ENCODE results near the gene ZNF135. TPM values are rescaled to one million over a fixed set of nuclear protein-coding genes. Genes with fewer than 3 reads are reported as not detected.
A peak's percentile ranks its signal among the peaks of the same experiment; 100 is the strongest.

Gene ZNF135
- total RNA-seq, 1 donor from 2014 or later = 0.16 TPM

DNA sequence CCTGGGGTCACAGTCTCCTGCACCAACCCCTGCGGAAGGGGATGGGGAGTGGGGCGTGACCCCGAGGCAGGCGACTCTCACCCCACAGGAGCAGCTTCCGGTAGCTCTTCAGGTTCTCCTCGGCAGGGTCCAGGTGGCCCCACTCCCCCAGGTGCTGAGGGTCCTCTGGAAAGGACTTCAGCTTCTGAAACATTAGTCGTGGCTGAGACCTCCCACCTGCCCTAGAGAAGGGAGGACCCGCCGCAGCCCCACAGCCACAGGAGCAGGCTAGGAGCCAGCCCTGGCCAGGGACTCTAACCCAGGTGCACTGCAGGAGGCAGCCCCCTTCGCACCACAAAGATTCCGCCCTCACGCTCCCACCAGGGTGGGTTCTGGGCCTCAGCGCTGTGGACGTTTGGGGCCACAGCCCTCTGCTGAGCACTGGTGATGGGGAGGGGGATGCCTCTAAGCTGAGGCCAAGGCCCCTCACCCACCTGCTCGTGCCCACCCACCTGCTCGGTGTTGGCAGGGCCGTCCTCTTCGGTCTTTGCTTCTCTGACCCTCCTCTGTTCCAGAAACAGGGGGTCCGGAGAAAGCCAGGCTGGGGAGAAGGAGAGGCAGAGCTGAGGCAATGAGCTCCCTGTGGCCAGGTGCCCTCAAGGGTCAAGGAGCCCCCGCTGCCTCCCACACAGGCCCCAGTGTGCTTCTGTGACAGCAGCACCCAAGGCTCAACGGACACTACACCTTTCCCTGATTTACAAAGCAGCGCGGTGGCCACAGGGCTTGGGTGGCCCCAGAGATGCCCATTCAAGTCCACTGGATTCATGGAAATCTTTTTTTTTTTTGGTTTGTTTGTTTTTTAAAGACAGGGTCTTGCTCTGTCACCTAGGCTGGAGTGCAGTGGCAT, 28.0 kb downstream of the ZNF135 start:
- Mint-ChIP-seq H3K27ac (no peak overlapping the region), H3K9me3 (peaks cover 28% of the 10 kb centered on the region), H3K36me3 (ENCODE audit: low read depth) (peaks cover 1% of the 10 kb centered on the region), H3K27me3 (ENCODE audit: insufficient read depth) (no peaks in the 10 kb centered on the region), H3K4me1 (ENCODE audit: low read depth) (no peaks in the 10 kb centered on the region), H3K4me3 (no peak overlapping the region)
- intact Hi-C loops (cut with micrococcal nuclease) = no loop called here
- no peak for DNase-seq (ENCODE audit: low spot score)

DNA sequence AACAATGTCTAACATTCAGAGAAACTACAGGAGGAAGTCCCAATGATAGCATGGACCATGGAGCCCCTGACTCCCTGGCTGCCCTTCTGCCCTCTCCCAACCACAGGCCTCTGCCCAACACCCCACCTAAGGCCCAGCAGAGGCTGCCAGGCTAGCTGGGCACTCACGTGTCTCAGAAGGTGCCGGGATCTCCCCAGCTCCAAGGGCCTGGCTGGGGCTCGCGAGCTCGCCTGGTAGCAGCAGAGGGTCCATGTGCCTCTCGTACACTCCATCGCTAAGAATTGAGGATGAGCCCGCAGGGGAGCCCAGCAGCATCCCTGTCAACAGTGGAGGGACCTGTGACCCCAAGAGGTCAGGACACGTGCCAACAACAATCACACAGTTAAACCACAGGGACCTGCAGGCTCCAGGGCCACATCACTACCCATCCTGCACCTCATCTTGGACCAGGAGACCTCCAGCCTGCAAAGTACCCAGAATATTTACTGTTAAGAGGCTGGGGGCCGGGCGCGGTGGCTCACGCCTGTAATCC, 29.5 kb downstream of the ZNF135 start:
- DNase-seq (ENCODE audit: low spot score) = no peak
- H3K27ac Mint-ChIP-seq = no peak overlapping the region
- H3K4me1 Mint-ChIP-seq (ENCODE audit: low read depth) = no peaks in the 10 kb centered on the region
- no peaks in the 10 kb centered on the region for H3K27me3 Mint-ChIP-seq (ENCODE audit: insufficient read depth)
- peaks cover 1% of the 10 kb centered on the region for H3K36me3 Mint-ChIP-seq (ENCODE audit: low read depth)
- H3K4me3 Mint-ChIP-seq = no peak overlapping the region
- peaks cover 26% of the 10 kb centered on the region for H3K9me3 Mint-ChIP-seq
- intact Hi-C loops (cut with micrococcal nuclease) = no loop called here

DNA sequence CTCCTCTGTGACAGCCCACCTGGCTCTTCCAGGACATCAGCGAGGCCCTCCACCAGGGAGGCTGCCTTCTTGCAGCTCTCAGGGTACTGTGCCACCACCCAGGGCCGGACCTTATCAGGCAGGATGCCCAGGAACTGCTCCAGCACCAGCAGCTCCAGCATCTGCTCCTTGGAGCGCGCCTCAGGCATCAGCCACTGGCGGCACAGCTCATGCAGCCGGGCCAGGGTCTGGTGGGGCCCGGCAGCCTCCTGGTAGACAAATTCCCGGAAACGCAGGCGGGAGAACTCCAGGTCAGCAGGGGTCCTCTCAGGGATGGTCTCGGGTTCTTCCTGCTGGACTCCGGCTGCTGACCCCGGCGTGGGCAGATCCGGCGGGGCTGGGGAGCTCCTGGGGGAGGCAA, 30.8 kb downstream of the ZNF135 start:
- H3K4me1 Mint-ChIP-seq (ENCODE audit: low read depth) = no peaks in the 10 kb centered on the region
- no peak overlapping the region for H3K27ac Mint-ChIP-seq
- H3K36me3 Mint-ChIP-seq (ENCODE audit: low read depth) = peaks cover 1% of the 10 kb centered on the region
- intact Hi-C loops (cut with micrococcal nuclease) = no loop called here
- peaks cover 23% of the 10 kb centered on the region for H3K9me3 Mint-ChIP-seq
- no peak for DNase-seq (ENCODE audit: low spot score)
- H3K27me3 Mint-ChIP-seq (ENCODE audit: insufficient read depth) = no peaks in the 10 kb centered on the region
- H3K4me3 Mint-ChIP-seq = no peak overlapping the region

DNA sequence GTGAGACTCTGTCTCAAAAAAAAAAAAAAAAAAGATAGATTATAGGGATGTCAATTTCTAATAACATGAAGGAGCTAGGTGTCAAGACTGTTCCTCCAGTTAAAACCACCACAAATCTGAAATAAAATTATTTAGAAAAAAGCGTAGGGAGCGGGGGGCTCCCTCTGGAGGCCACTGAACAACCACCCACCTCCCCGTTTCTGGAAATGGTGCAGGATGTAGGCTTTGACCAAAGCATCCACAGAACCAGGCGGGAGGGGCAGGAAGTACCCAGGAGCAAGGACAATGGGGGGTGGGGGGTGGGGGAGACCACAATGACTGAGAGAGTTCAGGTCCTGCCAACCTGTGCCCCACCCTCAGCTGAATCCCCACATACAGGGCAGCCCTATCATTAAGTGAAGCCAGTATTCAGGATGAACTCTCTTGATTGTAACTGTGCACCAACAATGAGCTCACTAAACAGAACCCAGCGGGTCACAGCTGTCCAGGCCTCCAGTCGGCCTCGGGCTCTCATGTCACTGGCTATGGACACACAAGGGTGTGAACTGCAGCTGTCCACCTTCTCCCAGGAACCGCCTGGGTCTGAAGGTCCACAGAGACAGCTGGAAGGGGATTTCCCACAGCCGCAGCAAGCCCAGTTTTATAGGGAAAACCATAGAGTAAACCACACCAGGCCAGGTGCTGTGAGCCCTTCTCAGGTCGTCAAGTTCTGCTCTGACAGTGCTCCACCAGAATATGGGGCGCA, 32.3 kb downstream of the ZNF135 start:
- Mint-ChIP-seq H3K27me3 (ENCODE audit: insufficient read depth) (no peaks in the 10 kb centered on the region), H3K9me3 (peaks cover 27% of the 10 kb centered on the region), H3K36me3 (ENCODE audit: low read depth) (peaks cover 1% of the 10 kb centered on the region), H3K27ac (no peak overlapping the region), H3K4me1 (ENCODE audit: low read depth) (no peaks in the 10 kb centered on the region), H3K4me3 (no peak overlapping the region)
- intact Hi-C loops (cut with micrococcal nuclease) = no loop called here
- no peak for DNase-seq (ENCODE audit: low spot score)

DNA sequence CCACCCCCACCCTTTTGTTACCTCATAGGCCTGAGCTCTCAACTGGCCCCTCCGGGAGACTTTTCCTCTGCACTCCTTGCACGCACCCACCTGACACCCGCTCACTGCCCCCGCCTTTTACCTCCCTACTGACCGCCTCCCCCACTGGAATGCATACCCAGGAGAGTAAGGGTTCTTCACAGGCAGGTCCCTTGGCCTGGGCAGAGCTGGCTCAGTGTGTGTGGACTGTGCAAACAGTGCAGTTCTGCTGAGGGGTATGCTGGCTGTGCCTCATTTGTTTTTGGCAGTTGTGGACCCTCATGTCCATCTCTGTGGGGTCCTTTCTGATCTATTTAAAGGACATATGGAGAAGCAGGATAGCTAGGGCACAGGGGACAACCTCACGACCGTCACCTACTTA, 34.0 kb downstream of the ZNF135 start:
- Mint-ChIP-seq H3K27me3 (ENCODE audit: insufficient read depth) (no peaks in the 10 kb centered on the region), H3K36me3 (ENCODE audit: low read depth) (peaks cover 1% of the 10 kb centered on the region)
- intact Hi-C loops (cut with micrococcal nuclease) = no loop called here

DNA sequence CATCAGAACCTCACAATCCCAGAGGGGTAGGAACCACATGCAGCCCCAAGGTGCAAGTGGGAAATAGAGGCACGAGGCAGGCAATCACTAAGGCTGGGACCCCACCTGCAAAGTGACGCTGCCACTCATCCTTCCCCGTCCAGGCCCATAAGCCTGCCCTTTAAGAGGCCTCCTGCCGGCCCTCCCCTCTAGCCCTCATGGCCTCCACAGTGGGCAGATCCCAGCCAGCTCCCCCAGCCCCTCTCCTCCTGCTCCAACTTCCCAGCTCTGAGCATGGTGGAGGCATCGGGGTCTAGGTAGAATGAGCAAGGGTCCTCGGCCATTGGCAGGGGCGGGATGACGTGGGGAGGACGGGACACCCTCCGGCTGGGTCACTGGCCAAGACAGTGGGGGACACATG, 36.2 kb downstream of the ZNF135 start:
- DNase-seq (ENCODE audit: low spot score) = no peak
- Mint-ChIP-seq H3K27me3 (ENCODE audit: insufficient read depth) (no peaks in the 10 kb centered on the region), H3K27ac (no peak overlapping the region), H3K4me1 (ENCODE audit: low read depth) (peaks cover 5% of the 10 kb centered on the region), H3K9me3 (peaks cover 31% of the 10 kb centered on the region), H3K36me3 (ENCODE audit: low read depth) (peaks cover 5% of the 10 kb centered on the region), H3K4me3 (no peak overlapping the region)
- intact Hi-C loops (cut with micrococcal nuclease) = no loop called here

More for the DNA sequence above, 34.0 kb downstream of the ZNF135 start:
- H3K27ac Mint-ChIP-seq = no peak overlapping the region
- DNase-seq (ENCODE audit: low spot score) = no peak
- no peaks in the 10 kb centered on the region for H3K4me1 Mint-ChIP-seq (ENCODE audit: low read depth)
- no peak overlapping the region for H3K4me3 Mint-ChIP-seq
- peaks cover 30% of the 10 kb centered on the region for H3K9me3 Mint-ChIP-seq

DNA sequence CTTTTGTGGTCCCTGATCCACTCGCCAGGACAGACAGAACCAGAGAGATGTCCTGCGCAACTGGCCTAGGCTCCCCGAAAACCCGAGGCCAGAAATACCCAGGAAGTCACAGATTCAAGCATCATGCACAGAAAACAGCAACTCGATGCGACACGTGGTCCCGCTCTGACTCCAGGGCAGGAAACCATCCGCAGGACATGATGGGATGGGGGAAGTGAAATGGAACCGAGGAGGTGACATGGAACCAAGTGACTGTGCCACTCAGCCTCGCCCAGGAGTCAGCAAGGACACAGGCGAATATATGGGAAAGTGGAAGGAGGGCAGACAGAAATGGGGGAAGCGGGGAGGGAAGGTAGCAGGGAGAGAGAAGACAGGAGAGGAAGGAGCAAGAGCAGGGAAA, 37.8 kb downstream of the ZNF135 start:
- Mint-ChIP-seq H3K4me1 (ENCODE audit: low read depth) (peaks cover 5% of the 10 kb centered on the region), H3K9me3 (peaks cover 26% of the 10 kb centered on the region), H3K4me3 (peak overlapping the region; percentile 66), H3K27ac (no peak overlapping the region), H3K36me3 (ENCODE audit: low read depth) (peaks cover 4% of the 10 kb centered on the region), H3K27me3 (ENCODE audit: insufficient read depth) (no peaks in the 10 kb centered on the region)
- intact Hi-C loops (cut with micrococcal nuclease) = no loop called here
- DNase-seq (ENCODE audit: low spot score) = no peak

DNA sequence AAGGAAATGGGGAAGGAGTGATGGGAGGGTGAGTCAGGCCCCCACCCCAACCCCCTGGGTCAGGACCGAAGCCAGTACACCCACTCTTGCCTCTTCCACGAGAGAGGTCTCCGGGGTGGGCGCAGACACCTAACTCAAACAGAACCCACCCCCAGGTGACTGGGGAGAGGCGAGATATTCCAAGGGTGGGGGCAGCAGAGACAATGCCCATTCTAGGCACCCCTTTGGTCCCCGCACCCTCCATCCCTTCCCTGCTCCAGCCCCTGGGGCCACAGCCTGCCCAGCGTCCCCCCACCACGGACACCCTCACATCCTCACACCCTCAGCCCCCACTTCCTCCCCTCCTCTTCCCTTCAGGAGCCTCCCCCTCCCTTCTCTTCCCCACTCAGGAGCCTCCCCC, 38.3 kb downstream of the ZNF135 start:
- no peak for DNase-seq (ENCODE audit: low spot score)
- Mint-ChIP-seq H3K36me3 (ENCODE audit: low read depth) (peaks cover 4% of the 10 kb centered on the region), H3K27ac (no peak overlapping the region), H3K4me1 (ENCODE audit: low read depth) (peaks cover 5% of the 10 kb centered on the region), H3K27me3 (ENCODE audit: insufficient read depth) (no peaks in the 10 kb centered on the region), H3K4me3 (no peak overlapping the region), H3K9me3 (peaks cover 27% of the 10 kb centered on the region)
- intact Hi-C loops (cut with micrococcal nuclease) = no loop called here

DNA sequence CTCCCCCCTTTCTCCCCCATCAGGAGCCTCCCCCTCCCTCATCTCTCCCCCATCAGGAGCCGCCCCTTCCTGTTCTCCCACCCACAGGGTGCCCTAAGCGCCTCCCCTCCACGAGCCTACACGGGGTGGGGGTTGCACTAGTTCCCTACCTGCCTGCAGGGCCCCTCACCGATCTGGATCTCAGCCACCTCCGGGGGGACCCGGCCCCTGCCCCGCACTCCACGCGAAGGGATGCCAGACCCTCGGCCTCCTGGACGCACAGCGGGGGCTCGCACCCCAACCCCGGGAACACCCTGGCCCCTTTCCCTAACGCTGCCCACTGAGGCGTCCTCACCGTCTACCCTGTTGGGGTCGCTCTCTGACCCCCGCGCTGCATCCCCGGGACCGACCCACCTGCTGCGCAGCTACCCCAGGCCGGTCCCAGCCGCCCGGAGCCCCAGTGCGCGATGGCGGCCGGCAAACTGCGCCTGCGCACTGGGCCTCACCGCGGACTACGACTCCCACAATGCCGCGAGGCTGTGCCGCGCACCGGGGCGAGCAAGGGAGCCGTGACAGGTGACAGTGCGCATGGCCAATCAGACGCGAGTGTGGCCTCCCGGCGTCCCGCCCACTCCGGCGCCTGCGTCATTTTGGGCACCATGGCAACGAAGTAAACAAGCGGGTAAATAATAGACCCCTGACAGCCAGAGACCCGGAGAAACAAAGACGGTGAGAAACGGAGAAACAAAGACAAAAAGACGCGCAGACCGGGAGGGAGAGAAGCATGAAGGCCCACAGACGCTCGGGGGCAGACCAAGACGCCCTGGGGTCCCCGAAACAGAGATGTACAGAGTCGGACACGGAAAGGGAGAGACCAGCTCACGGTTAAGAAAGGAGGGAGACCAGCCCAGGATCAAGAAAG, 38.9 kb downstream of the ZNF135 start, which contains the start of gene ZSCAN18:
Gene ZSCAN18 (minus strand): TSS at position 451 of the 901 bp plus-strand sequence. CDS start 7,964 bp downstream, outside the sequence.
- peak; percentile 76 for DNase-seq (ENCODE audit: low spot score)
- Mint-ChIP-seq H3K4me1 (ENCODE audit: low read depth) (peaks cover 5% of the 10 kb centered on the region), H3K36me3 (ENCODE audit: low read depth) (peaks cover 4% of the 10 kb centered on the region), H3K4me3 (peak within 1 kb of the TSS; percentile 82), H3K27ac (peak within 1 kb of the TSS; percentile 99), H3K27me3 (ENCODE audit: insufficient read depth) (no peaks in the 10 kb centered on the region), H3K9me3 (peaks cover 32% of the 10 kb centered on the region)
- intact Hi-C loops (cut with micrococcal nuclease) = no loop called here

DNA sequence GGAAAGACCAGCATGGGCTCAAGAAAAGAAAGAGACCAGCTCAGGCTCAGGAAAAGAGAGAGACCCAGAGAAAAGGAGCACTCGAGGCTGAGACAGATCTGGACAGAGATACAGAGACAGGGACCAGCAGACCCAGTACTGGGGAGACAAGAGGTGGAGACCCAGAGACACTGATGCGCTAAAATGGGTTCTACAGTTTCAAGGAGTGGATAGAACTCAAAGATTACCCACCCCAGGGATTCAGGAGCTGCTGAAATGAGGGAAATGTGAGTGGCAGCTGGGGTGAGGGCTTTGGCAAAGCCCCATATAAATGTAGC, 39.6 kb downstream of the ZNF135 start:
- Mint-ChIP-seq H3K27ac (peak overlapping the region; percentile 99), H3K36me3 (ENCODE audit: low read depth) (peaks cover 4% of the 10 kb centered on the region), H3K27me3 (ENCODE audit: insufficient read depth) (no peaks in the 10 kb centered on the region), H3K4me1 (ENCODE audit: low read depth) (peaks cover 5% of the 10 kb centered on the region), H3K9me3 (peaks cover 34% of the 10 kb centered on the region), H3K4me3 (peak overlapping the region; percentile 82)
- intact Hi-C loops (cut with micrococcal nuclease) = no loop called here
- no peak for DNase-seq (ENCODE audit: low spot score)

DNA sequence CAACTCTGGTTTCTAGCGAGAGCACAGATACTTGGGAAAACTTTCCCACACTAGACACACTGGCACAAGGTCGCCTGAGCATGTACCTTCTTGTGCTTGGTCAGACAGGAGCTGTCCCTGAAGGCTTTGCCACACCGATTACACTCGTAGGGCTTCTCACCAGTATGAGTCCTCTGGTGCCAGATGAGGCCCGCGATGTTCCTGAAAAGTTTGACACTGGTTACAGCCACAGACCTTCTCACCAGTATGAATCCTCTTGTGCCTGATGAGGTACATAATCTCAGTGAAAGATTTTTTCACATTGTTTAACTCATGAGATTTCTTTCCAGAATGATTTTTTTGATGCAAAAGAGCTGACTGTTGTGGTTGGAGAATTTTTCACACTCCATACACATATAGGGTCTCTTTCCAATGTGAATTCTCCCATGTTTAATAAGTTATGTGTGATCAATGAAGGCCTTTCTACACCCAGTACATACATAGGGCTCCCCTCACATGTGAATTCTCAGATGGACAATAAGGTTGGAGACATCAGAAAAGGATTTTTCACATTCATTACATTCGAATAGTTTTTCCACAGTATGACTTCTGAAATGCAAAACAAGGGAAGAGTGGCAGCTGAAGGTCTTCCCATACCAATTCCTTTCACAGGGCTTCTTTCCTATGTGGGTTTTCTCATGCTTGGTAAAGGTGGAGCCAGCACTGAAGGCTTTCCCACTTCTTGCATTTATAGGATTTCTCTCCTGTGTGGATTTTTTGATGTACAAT, 48.9 kb downstream of the ZNF135 start:
- DNase-seq (ENCODE audit: low spot score) = no peak
- peaks cover 5% of the 10 kb centered on the region for H3K36me3 Mint-ChIP-seq (ENCODE audit: low read depth)
- H3K27ac Mint-ChIP-seq = no peak overlapping the region
- H3K27me3 Mint-ChIP-seq (ENCODE audit: insufficient read depth) = no peaks in the 10 kb centered on the region
- H3K4me1 Mint-ChIP-seq (ENCODE audit: low read depth) = no peaks in the 10 kb centered on the region
- intact Hi-C loops (cut with micrococcal nuclease) = no loop called here
- H3K4me3 Mint-ChIP-seq = no peak overlapping the region
- peaks cover 64% of the 10 kb centered on the region for H3K9me3 Mint-ChIP-seq

DNA sequence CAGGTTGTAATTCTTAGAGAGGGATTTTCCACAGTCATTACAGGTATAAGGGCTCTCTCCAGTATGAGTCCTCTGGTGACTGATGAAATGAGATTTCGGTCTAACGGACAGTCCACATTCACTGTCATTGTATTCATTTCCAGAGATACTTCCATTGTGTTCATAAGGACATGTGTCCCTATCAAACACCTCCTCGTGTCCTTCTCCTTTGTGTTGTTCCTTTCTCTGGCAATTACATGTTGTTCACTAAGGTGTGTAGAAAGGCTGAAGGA, 49.4 kb downstream of the ZNF135 start:
- no peak overlapping the region for H3K4me3 Mint-ChIP-seq
- H3K4me1 Mint-ChIP-seq (ENCODE audit: low read depth) = no peaks in the 10 kb centered on the region
- no peak overlapping the region for H3K27ac Mint-ChIP-seq
- intact Hi-C loops (cut with micrococcal nuclease) = no loop called here
- H3K36me3 Mint-ChIP-seq (ENCODE audit: low read depth) = peaks cover 5% of the 10 kb centered on the region
- no peaks in the 10 kb centered on the region for H3K27me3 Mint-ChIP-seq (ENCODE audit: insufficient read depth)
- no peak for DNase-seq (ENCODE audit: low spot score)
- peaks cover 63% of the 10 kb centered on the region for H3K9me3 Mint-ChIP-seq

Measured in activated T-helper 1 cell treated with anti-CD3 and anti-CD28 coated beads, Interleukin-12 subunit alpha, Interleukin-12 subunit beta, Interleukin-2, Interleukin-4 antibody, amounts not matched to agents 30 ng/mL and 10 ng/mL and 1 ng/mL, durations not matched to agents 14 hours and 24 hours and 36 hours (primary cell).